Activated B cell treated with CpG ODN at 0.5 μM for 24 hours (primary cell): ENCODE results near the gene CCBE1. TPM values are rescaled to one million over a fixed set of nuclear protein-coding genes. Genes with fewer than 3 reads are reported as not detected.
"Not testable (repeated sequence)": the region's sequence is repeated elsewhere in the genome, so short reads cannot be mapped to it uniquely, and the experiment has no call there.

ENCODE experiments used
- ATAC-seq: fragments of 200-7000 bp; cut with Tn5 transposase; one replicate; pipeline ENCODE4 v1.10.0; 2021; ENCODE audit warnings: low read depth, mild to moderate bottlenecking, moderate library complexity
- CTCF ChIA-PET: fragments of 350-600 bp; sonication (Branson Sonifier 250); formaldehyde crosslinking; loops from one replicate; lab custom pipeline; 2021; ENCODE audit warnings: antibody characterized with exemption; lab: Charles Lee
- POLR2A ChIA-PET: fragments of 350-600 bp; sonication (Branson Sonifier 250); formaldehyde crosslinking; loops from one replicate; lab custom pipeline; 2021; ENCODE audit warnings: antibody characterized with exemption; lab: Charles Lee
- DNase-seq: peaks from one replicate; pipeline ENCODE4 v3.0.0; 2022
- H3K27ac Mint-ChIP-seq: one replicate; pipeline ENCODE4 v1.8.0; 2020; ENCODE audit warnings: mixed read lengths
- H3K27me3 Mint-ChIP-seq: one replicate; pipeline ENCODE4 v1.8.0; 2021; ENCODE audit warnings: mixed read lengths
- H3K36me3 Mint-ChIP-seq: one replicate; pipeline ENCODE4 v1.8.0; 2021; ENCODE audit warnings: low read depth, mixed read lengths
- H3K4me1 Mint-ChIP-seq: one replicate; pipeline ENCODE4 v1.8.0; 2021; ENCODE audit warnings: mixed read lengths
- H3K4me3 Mint-ChIP-seq: one replicate; pipeline ENCODE4 v1.8.0; 2020; ENCODE audit warnings: mild to moderate bottlenecking, mixed read lengths
- H3K9me3 Mint-ChIP-seq: one replicate; pipeline ENCODE4 v1.8.0; 2020; ENCODE audit warnings: mixed read lengths
- intact Hi-C: fragments of 100-400 bp; cut with micrococcal nuclease; formaldehyde crosslinking; loops from one replicate; pipeline ENCODE4 v1.15.1; 2024
- total RNA-seq: library from RNA; stranded (reverse); gene quantifications from 2 replicates; pipeline ENCODE4 v1.2.3, GENCODE V29; 2022
- TF ChIP-seq, protein P1 (sequence below): fragments of 200-600 bp; IDR thresholded peaks from one replicate; pipeline ENCODE4 v1.8.0; 2022; ENCODE audit warnings: antibody characterized with exemption, mild to moderate bottlenecking

CCBE1 gene
- total RNA-seq, 1 donor from 2014 or later: 0.04 TPM

DNA sequence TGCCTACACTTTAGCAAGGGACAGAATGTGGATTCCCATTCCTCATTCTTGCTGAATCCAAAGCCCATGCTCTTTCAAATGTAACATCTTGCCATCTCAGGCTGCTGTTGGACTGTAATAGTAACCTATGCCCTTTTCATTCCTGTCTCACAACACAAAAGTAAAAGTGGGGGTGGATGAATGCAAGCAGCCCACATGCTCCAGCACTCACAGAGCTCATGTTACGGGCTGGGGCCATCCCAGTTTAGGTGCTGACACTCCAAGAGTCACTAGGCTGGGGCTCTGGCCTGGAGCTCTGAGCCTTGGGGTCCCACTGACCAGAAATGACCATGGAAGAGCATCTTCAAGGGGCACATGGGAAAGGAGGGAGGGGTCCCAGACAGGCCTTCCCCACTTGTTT lies 47.6 kb downstream of the CCBE1 start:
- intact Hi-C loops: no loop called here
- DNase-seq (no peak), ATAC-seq (no peak)
- CTCF ChIA-PET: no interaction called here
- H3K27ac Mint-ChIP-seq: no peak overlapping the region
- POLR2A ChIA-PET: no interaction called here
- H3K27me3 Mint-ChIP-seq: peaks cover 9% of the 10 kb centered on the region
- TF ChIP-seq, protein P1, sequence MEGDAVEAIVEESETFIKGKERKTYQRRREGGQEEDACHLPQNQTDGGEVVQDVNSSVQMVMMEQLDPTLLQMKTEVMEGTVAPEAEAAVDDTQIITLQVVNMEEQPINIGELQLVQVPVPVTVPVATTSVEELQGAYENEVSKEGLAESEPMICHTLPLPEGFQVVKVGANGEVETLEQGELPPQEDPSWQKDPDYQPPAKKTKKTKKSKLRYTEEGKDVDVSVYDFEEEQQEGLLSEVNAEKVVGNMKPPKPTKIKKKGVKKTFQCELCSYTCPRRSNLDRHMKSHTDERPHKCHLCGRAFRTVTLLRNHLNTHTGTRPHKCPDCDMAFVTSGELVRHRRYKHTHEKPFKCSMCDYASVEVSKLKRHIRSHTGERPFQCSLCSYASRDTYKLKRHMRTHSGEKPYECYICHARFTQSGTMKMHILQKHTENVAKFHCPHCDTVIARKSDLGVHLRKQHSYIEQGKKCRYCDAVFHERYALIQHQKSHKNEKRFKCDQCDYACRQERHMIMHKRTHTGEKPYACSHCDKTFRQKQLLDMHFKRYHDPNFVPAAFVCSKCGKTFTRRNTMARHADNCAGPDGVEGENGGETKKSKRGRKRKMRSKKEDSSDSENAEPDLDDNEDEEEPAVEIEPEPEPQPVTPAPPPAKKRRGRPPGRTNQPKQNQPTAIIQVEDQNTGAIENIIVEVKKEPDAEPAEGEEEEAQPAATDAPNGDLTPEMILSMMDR: no peak
- no peak overlapping the region for H3K4me3 Mint-ChIP-seq
- H3K9me3 Mint-ChIP-seq: no peaks in the 10 kb centered on the region
- no peaks in the 10 kb centered on the region for H3K36me3 Mint-ChIP-seq
- H3K4me1 Mint-ChIP-seq: no peaks in the 10 kb centered on the region

DNA sequence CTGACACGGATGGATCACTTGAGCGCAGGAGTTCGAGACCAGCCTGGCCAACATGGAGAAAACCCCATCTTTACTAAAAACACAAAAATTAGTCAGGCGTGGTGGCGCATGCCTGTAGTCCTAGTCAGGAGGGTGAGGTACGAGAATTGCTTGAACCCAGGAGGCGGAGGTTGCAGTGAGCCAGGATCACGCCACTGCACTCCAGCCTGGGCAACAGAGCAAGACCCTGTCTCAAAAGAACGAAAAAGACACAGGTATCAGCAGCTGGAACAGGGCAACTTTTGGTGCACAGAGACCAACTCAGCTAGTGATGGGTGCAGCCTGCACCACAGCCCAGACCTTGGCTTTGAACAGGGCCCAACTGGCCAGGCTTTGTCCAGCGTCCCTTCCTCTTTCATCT lies 48.8 kb downstream of the CCBE1 start:
- H3K27ac Mint-ChIP-seq, POLR2A ChIA-PET, DNase-seq, CTCF ChIA-PET, H3K4me1 Mint-ChIP-seq, H3K27me3 Mint-ChIP-seq, intact Hi-C loops, H3K36me3 Mint-ChIP-seq, H3K9me3 Mint-ChIP-seq, ATAC-seq, H3K4me3 Mint-ChIP-seq: not testable (repeated sequence)

DNA sequence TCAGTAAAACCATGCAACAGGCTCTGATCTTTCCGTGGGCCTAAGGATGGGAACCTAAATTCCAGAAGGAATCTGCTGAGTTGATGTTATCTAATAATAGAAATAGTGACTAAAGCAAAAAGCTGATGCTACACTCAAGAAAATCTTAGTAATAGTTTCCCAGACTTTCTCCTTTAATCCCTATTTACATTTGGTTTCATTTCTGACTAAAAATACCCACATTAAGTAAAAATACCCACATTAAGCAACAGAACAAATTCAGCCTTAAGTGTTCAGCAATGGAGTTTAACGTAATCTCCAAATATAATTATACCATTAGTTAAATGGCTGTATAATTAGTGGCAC lies 50.3 kb downstream of the CCBE1 start:
- intact Hi-C loops: no loop called here
- TF ChIP-seq, protein P1: no peak

DNA sequence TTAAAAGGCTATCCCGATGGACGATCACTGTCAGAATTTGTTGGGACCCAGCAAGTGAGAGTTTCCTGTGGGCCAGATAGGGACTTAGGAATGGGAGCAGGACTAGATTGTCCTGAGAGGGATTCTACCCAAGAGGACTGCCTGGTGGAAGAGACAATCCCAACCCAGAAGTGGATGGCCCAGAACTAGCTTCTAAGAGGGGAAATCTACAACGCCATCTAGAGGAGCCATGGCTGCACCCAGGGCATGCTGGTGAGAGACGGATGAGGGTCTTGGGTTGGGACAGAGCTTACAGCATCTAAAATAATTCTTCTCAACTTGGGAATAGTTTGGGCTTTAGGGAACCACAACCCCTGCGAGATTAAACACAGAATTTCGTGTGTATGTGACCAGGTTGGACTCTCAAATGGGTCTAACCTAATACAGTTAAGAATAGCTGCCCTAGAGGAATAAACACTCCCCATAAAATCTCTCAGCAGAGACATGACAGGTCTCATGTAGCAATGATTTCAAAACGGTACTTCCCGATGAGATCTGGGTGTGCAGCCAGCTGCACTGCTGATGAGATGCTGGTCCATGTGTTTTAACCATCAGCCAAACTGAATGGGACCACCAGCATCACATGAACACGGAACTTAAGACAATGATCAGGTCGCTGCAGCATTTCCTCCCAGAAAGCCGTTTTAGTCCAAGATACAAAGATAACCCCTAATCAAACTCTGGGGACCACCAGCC lies 50.8 kb downstream of the CCBE1 start:
- ChIA-PET CTCF (no interaction called here), POLR2A (no interaction called here)
- DNase-seq (no peak), ATAC-seq (no peak)
- Mint-ChIP-seq H3K4me1 (no peaks in the 10 kb centered on the region), H3K27ac (no peak overlapping the region), H3K27me3 (peaks cover 9% of the 10 kb centered on the region), H3K4me3 (no peak overlapping the region), H3K9me3 (no peaks in the 10 kb centered on the region), H3K36me3 (no peaks in the 10 kb centered on the region)
- TF ChIP-seq, protein P1: no peak
- intact Hi-C loops: no loop called here

More for the DNA sequence above, 50.3 kb downstream of the CCBE1 start:
- DNase-seq: no peak
- ATAC-seq: no peak
- ChIA-PET POLR2A (no interaction called here), CTCF (no interaction called here)
- Mint-ChIP-seq H3K36me3 (no peaks in the 10 kb centered on the region), H3K4me3 (no peak overlapping the region), H3K4me1 (no peaks in the 10 kb centered on the region), H3K27ac (no peak overlapping the region), H3K27me3 (peaks cover 9% of the 10 kb centered on the region), H3K9me3 (no peaks in the 10 kb centered on the region)

DNA sequence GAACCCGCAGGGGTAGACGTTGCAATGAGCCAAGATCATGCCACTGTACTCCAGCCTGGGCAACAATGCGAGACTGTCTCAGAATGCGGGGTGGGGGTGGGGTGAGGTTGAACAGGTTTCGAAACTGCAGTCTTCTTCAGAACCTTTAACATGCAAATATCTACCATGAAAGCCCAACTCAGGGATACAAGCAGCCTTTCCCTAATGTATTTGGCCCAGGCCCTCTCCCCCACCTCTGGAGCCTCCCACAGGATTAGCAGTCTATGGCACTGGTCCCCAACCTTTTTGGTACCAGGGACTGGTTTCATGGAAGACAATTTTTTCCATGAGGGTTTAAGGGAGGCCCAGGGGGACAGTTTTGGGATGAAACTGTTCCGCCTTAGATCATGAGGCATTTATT lies 53.5 kb downstream of the CCBE1 start:
- ATAC-seq: no peak
- Mint-ChIP-seq H3K9me3 (no peaks in the 10 kb centered on the region), H3K27ac (no peak overlapping the region), H3K4me1 (no peaks in the 10 kb centered on the region), H3K27me3 (peaks cover 4% of the 10 kb centered on the region), H3K36me3 (no peaks in the 10 kb centered on the region), H3K4me3 (no peak overlapping the region)
- DNase-seq: no peak
- TF ChIP-seq, protein P1: no peak
- intact Hi-C loops: no loop called here
- ChIA-PET CTCF (no interaction called here), POLR2A (no interaction called here)

DNA sequence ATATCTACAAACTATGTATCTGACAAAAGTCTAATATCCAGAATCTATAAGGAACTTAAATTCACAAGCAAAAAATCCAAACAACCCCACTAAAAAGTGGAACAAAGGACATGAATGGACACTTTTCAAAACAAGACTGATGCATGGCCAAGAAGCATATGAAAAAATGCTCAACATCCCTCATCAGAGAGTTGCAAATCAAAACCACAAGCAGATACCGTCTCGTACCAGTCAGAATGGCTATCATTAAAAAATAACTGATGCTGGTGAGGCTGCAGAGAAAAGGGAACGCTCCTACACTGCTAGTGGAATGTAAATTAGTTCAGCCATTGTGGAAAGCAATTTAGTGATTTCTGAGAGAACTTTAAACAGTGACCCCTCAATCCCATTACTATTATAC lies 56.5 kb downstream of the CCBE1 start:
- Mint-ChIP-seq H3K9me3 (no peaks in the 10 kb centered on the region), H3K4me1 (no peaks in the 10 kb centered on the region), H3K27ac (no peak overlapping the region), H3K4me3 (no peak overlapping the region), H3K36me3 (no peaks in the 10 kb centered on the region), H3K27me3 (peaks cover 4% of the 10 kb centered on the region)
- no peak for ATAC-seq
- CTCF ChIA-PET: no interaction called here
- DNase-seq: no peak
- intact Hi-C loops: no loop called here
- TF ChIP-seq, protein P1: no peak
- POLR2A ChIA-PET: no interaction called here
